Measurements from ENCODE around the gene MINDY4. TPM values are rescaled to one million over a fixed set of nuclear protein-coding genes. Genes with fewer than 3 reads are reported as not detected.

Gene MINDY4
- polyA plus RNA-seq, 1 experiment, result 1.8 TPM

DNA sequence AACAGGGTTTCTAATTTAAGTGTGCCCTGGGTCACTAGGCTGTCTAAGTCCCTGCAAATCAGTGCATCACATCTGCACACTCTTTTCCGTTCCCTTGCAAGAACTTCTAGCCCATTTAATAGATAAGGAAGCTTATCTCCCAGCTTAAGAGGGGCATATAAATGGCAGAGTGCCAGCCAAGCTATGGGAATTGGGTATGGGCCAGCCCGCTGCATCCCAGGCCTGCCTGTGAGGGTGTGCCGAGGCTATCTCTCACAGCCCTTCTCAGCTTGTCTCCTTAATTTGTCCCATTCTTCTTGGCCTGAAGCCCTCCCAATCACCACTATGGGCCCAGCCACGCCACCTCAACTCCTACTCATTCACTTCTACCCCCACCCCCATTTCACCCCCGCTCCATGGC, 155.1 kb downstream of the MINDY4 start:
- no peak for DNase-seq (ENCODE audit: low read depth, low spot score)
- peaks cover 7% of the 10 kb centered on the region for H3K27me3 ChIP-seq (ENCODE audit: control insufficient read depth, insufficient read depth, low read length)
- ChIA-PET CTCF (interaction anchor here (1.0 kb wide), 1 partner anchor 57 kb away, joined by 3 read pairs; no protein-coding TSS in a partner anchor), POLR2A (no interaction called here)
- H3K4me3 ChIP-seq (ENCODE audit: low read depth, low read length), result no peak overlapping the region
- no peak for TF ChIP-seq CTCF (IDR thresholded peaks at IDR 0.05; ENCODE audit: low read depth, low read length)
- no peak overlapping the region for H3K27ac ChIP-seq (ENCODE audit: low read depth, low read length)
- peaks cover 13% of the 10 kb centered on the region for H3K9me3 ChIP-seq (ENCODE audit: control insufficient read depth, insufficient read depth, low read length)

- Histone ChIP-seq H3K9me3 (ENCODE audit: control insufficient read depth, insufficient read depth, low read length) (peaks cover 13% of the 10 kb centered on the region), H3K4me3 (ENCODE audit: low read depth, low read length) (no peak overlapping the region), H3K27ac (ENCODE audit: low read depth, low read length) (no peak overlapping the region), H3K27me3 (ENCODE audit: control insufficient read depth, insufficient read depth, low read length) (peaks cover 7% of the 10 kb centered on the region)
- TF ChIP-seq CTCF (IDR thresholded peaks at IDR 0.05; ENCODE audit: low read depth, low read length), result no peak
- DNase-seq (ENCODE audit: low read depth, low spot score), result no peak
- ChIA-PET CTCF (interaction anchor here (1.0 kb wide), 1 partner anchor 56 kb away, joined by 3 read pairs; no protein-coding TSS in a partner anchor), POLR2A (no interaction called here)
Observed at GRCh38 chr7:30927040-30927439, 155.8 kb downstream of the MINDY4 start.

GRCh38 chr7:30927559-30927958, 156.3 kb downstream of the MINDY4 start:
- peaks cover 13% of the 10 kb centered on the region for H3K9me3 ChIP-seq (ENCODE audit: control insufficient read depth, insufficient read depth, low read length)
- H3K27me3 ChIP-seq (ENCODE audit: control insufficient read depth, insufficient read depth, low read length), result peaks cover 7% of the 10 kb centered on the region
- ChIA-PET CTCF (interaction anchor here (1.0 kb wide), 1 partner anchor 56 kb away, joined by 3 read pairs; no protein-coding TSS in a partner anchor), POLR2A (no interaction called here)
- H3K27ac ChIP-seq (ENCODE audit: low read depth, low read length), result no peak overlapping the region
- no peak for DNase-seq (ENCODE audit: low read depth, low spot score)
- no peak overlapping the region for H3K4me3 ChIP-seq (ENCODE audit: low read depth, low read length)
- no peak for TF ChIP-seq CTCF (IDR thresholded peaks at IDR 0.05; ENCODE audit: low read depth, low read length)

DNA sequence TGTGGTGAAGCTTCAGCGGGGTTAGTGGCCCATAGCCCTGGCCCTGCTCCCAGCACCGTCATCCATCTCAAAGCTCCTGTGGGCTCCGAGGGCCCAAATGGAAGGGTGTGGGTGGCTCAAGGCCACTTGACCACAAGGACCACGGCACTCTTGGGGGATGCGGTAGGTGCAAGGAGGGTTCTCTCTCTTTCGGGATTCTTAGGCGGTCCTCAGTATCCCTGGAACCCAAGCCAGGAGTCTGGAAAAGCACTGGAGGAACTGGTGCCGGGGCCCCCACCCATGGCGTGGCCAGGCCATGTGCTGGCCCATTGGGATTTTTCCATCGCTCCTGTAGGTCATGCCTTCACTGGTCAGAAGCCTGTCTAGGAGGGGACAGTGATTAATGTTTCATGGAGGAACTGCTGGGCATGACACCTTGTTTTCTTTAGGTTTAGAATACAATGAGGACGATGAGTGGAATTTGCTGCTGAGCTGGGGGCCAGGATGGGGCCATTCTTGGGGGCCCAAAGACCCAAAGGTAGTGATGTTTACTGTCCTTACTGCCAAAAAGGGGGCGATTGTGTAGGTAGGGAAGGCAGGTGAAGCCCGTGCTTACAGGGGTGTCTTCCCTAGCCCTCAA, 157.1 kb downstream of the MINDY4 start:
- ChIA-PET CTCF (interaction anchor here (2.8 to 3.5 kb wide), 2 partner anchors 11 to 55 kb away, joined by 14 to 42 read pairs; no protein-coding TSS in a partner anchor), POLR2A (no interaction called here)
- Histone ChIP-seq H3K27ac (ENCODE audit: low read depth, low read length) (no peak overlapping the region), H3K27me3 (ENCODE audit: control insufficient read depth, insufficient read depth, low read length) (peaks cover 7% of the 10 kb centered on the region), H3K4me3 (ENCODE audit: low read depth, low read length) (no peak overlapping the region), H3K9me3 (ENCODE audit: control insufficient read depth, insufficient read depth, low read length) (peaks cover 13% of the 10 kb centered on the region)
- no peak for TF ChIP-seq CTCF (IDR thresholded peaks at IDR 0.05; ENCODE audit: low read depth, low read length)
- no peak for DNase-seq (ENCODE audit: low read depth, low spot score)

GRCh38 chr7:30929686-30930085, 158.5 kb downstream of the MINDY4 start:
- Histone ChIP-seq H3K9me3 (ENCODE audit: control insufficient read depth, insufficient read depth, low read length) (peaks cover 13% of the 10 kb centered on the region), H3K4me3 (ENCODE audit: low read depth, low read length) (no peak overlapping the region), H3K27me3 (ENCODE audit: control insufficient read depth, insufficient read depth, low read length) (peaks cover 15% of the 10 kb centered on the region), H3K27ac (ENCODE audit: low read depth, low read length) (no peak overlapping the region)
- DNase-seq (ENCODE audit: low read depth, low spot score), result no peak
- CTCF ChIA-PET, result interaction anchor here (1.0 to 3.5 kb wide), 5 partner anchors 9 to 205 kb away, joined by 3 to 42 read pairs (median 6); no protein-coding TSS in a partner anchor
- no peak for TF ChIP-seq CTCF (IDR thresholded peaks at IDR 0.05; ENCODE audit: low read depth, low read length)
- POLR2A ChIA-PET, result no interaction called here
